Tibial nerve (tissue), 4 donors: ENCODE measurements around the gene UTS2R. TPM values are rescaled to one million over a fixed set of nuclear protein-coding genes. Genes with fewer than 3 reads are reported as not detected.

Experiments used
- DNase-seq, 2 donors: peaks; one replicate each; pipeline ENCODE4 v3.0.0-alpha.2; 2019; ENCODE audit warnings: low spot score in 2 of 2
- H3K27ac ChIP-seq, 4 donors: fragments of 200-600 bp; sonication (generic) in 3 of 4; one replicate each; pipeline ENCODE4 v1.5.1; 2017 to 2019; ENCODE audit warnings: mild to moderate bottlenecking in 1 of 4
- H3K27me3 ChIP-seq, 2 donors: fragments of 200-600 bp; sonication (generic) in 1 of 2; one replicate each; pipeline versions ENCODE4 v1.5.1 to v1.6.0; 2017 to 2019
- H3K36me3 ChIP-seq, 3 donors: fragments of 200-600 bp; sonication (generic); one replicate each; pipeline ENCODE4 v1.5.1; 2018 to 2019
- H3K4me1 ChIP-seq, 4 donors: fragments of 200-600 bp; sonication (generic) in 3 of 4; one replicate each; pipeline ENCODE4 v1.5.1; 2017 to 2019
- H3K4me3 ChIP-seq, 4 donors: fragments of 200-600 bp; sonication (generic) in 3 of 4; one replicate each; pipeline ENCODE4 v1.5.1; 2017 to 2019; ENCODE audit warnings: mild to moderate bottlenecking in 1 of 4, moderate library complexity in 1 of 4
- H3K9me3 ChIP-seq, 4 donors: fragments of 200-600 bp; sonication (generic) in 3 of 4; one replicate each; pipeline ENCODE4 v1.5.1; 2017 to 2019
- EP300 ChIP-seq, 2 donors: sonication (generic); formaldehyde crosslinking; IDR thresholded peaks; one replicate each; pipeline ENCODE4 v1.6.1; 2017; ENCODE audit warnings: antibody characterized with exemption in 2 of 2, mild to moderate bottlenecking in 1 of 2
- POLR2A ChIP-seq, 2 donors: fragments of 450-650 bp; IDR thresholded peaks; one replicate each; pipeline ENCODE4 v1.6.1; 2017; ENCODE audit warnings: antibody characterized with exemption in 2 of 2, mild to moderate bottlenecking in 2 of 2, moderate library complexity in 2 of 2
- WGBS, 2 donors: methylation state at CpG; one replicate each; pipeline ENCODE4 v1.1.5; 2018; 5-methylcytosine and 5-hydroxymethylcytosine counted together
- total RNA-seq, 4 donors: library from RNA; depleted of rRNA; stranded (reverse); fragments of >200 nt; gene quantifications; one replicate each; pipeline ENCODE4 v1.1.0, GENCODE V29; 2016
- TF ChIP-seq, protein P1 (sequence below), 5 experiments: fragments of 200-600 bp in 3 of 5; fragments of 450-650 bp in 2 of 5; sonication (generic) in 3 of 5; IDR thresholded peaks; one replicate each; pipeline ENCODE4 v1.5.1; 2016 to 2019; ENCODE audit warnings: antibody characterized with exemption in 5 of 5, mild to moderate bottlenecking in 3 of 5, moderate library complexity in 2 of 5

UTS2R gene
- total RNA-seq, 4 donors from 2014 or later: 0.20 TPM; not detected in 3

DNA sequence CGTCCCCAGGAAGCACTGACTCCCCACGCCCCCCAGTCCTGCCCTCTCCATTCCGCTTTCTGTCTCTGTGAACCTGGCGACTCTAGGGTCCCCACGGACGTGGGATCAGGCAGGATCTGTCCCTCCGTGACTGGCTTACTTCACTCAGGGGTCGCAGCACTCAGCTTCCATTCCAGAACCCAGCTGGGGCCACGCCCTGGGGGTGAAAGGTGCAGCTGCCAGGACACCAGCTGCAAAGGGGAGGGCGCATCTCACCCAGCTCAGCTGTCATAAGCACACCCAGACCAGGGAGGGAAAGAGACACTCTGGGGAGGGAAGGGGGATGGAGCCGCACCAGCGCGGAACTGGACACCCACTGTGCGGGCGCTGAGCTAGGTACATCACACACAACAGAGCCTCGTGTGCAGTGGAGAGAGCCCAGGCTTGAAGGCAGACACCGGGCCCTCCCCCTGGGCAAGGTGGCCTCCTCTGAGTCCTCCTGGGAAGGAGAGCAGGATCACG is 28.1 kb downstream of the UTS2R start:
- Histone ChIP-seq H3K36me3 (peaks cover 0 to 82% (median 3%) of the 10 kb centered on the region in 3 donors), H3K27ac (peak overlapping the region in 1 of 4 donors; percentile 20), H3K9me3 (no peaks in the 10 kb centered on the region), H3K4me3 (no peak overlapping the region), H3K4me1 (peaks cover 0 to 36% (median 3%) of the 10 kb centered on the region in 4 donors), H3K27me3 (no peaks in the 10 kb centered on the region)
- 46 to 68% methylated on average over 4 to 18 of the region's 18 CpGs for WGBS, 2 donors
- TF ChIP-seq EP300 (IDR thresholded peaks at IDR 0.05) (no peak), POLR2A (IDR thresholded peaks at IDR 0.05) (no peak)
- TF ChIP-seq, protein P1, sequence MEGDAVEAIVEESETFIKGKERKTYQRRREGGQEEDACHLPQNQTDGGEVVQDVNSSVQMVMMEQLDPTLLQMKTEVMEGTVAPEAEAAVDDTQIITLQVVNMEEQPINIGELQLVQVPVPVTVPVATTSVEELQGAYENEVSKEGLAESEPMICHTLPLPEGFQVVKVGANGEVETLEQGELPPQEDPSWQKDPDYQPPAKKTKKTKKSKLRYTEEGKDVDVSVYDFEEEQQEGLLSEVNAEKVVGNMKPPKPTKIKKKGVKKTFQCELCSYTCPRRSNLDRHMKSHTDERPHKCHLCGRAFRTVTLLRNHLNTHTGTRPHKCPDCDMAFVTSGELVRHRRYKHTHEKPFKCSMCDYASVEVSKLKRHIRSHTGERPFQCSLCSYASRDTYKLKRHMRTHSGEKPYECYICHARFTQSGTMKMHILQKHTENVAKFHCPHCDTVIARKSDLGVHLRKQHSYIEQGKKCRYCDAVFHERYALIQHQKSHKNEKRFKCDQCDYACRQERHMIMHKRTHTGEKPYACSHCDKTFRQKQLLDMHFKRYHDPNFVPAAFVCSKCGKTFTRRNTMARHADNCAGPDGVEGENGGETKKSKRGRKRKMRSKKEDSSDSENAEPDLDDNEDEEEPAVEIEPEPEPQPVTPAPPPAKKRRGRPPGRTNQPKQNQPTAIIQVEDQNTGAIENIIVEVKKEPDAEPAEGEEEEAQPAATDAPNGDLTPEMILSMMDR (IDR thresholded peaks at IDR 0.05): no peak
- DNase-seq: no peak

DNA sequence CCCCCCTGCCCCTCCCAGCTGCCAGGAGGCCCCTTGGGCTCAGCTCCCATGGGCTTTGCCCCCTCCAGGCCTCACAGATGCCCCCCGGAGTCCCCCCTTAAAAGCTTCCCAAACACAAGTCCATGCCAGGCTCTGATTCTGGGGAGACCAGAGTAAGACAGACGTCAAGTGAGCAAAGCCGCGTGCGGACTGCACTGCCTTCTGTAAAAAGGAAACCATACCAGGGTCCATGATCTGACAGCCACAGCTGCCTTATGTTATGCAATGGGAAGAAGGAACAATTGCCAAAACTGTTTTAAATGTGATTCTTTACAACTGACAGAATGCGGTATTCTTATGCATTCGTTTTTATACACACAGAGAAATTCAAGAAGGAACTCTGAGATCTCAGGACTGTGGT is 28.6 kb downstream of the UTS2R start:
- WGBS, 2 donors: 69 to 77% methylated on average over 7 of the region's 7 CpGs
- peaks cover 0 to 36% (median 3%) of the 10 kb centered on the region in 4 donors for H3K4me1 ChIP-seq
- peaks cover 0 to 82% (median 3%) of the 10 kb centered on the region in 3 donors for H3K36me3 ChIP-seq
- no peaks in the 10 kb centered on the region for H3K9me3 ChIP-seq
- peak overlapping the region in 1 of 4 donors; percentile 20 for H3K27ac ChIP-seq
- DNase-seq: no peak
- TF ChIP-seq, protein P1 (IDR thresholded peaks at IDR 0.05): no peak
- TF ChIP-seq EP300 (IDR thresholded peaks at IDR 0.05) (no peak), POLR2A (IDR thresholded peaks at IDR 0.05) (no peak)
- no peak overlapping the region for H3K4me3 ChIP-seq
- H3K27me3 ChIP-seq: no peaks in the 10 kb centered on the region

DNA sequence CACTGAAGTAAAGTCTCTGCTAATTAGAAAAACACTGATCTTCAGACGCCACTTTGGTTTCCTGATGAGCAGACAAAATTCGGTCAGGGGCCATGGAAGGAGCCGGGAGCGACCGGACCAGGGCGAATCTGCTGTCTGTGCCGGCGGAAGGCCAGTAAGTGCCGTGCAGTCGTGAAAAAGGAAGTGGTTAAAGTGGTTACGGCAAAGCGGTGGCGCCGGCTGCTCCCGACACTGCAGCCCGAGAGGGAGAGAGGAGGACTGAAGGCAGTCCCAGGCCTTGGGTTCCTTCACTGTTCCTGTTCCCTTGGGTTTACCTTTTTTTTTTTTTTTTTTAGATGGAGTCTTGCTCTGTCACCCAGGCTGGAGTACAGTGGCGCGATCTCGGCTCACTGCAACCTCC is 29.3 kb downstream of the UTS2R start:
- Histone ChIP-seq H3K27me3 (no peaks in the 10 kb centered on the region), H3K9me3 (no peaks in the 10 kb centered on the region), H3K4me1 (peaks cover 0 to 36% (median 3%) of the 10 kb centered on the region in 4 donors), H3K27ac (no peak overlapping the region), H3K4me3 (no peak overlapping the region), H3K36me3 (peaks cover 0 to 84% (median 3%) of the 10 kb centered on the region in 3 donors)
- peak in 1 of 2 donors; percentile 7 for TF ChIP-seq EP300 (IDR thresholded peaks at IDR 0.05)
- TF ChIP-seq, protein P1 (IDR thresholded peaks at IDR 0.05): no peak
- DNase-seq: no peak
- WGBS, 2 donors: 83 to 84% methylated on average over 19 of the region's 19 CpGs

DNA sequence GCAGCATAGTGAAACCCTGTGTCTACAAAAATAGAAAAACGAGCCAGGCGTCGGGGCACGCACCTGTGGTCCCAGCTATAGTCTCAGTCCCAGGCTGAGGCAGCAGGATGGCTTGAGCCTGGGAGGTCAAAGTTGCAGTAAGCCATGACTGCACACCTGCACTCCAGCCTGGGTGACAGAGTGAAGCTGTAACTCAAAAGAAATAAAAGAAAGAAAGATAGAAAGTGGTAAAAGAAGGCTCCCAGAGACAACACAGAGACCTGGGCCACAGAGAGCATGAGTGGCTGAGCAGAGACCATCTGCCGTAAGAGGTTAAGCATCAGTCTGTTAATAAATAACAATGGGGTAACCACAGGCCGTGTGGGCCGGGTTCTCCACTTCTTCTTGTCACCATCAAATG is 31.3 kb downstream of the UTS2R start:
- no peaks in the 10 kb centered on the region for H3K27me3 ChIP-seq
- WGBS, 2 donors: 84 to 94% methylated on average over 7 of the region's 7 CpGs
- H3K9me3 ChIP-seq: no peaks in the 10 kb centered on the region
- no peak overlapping the region for H3K27ac ChIP-seq
- H3K36me3 ChIP-seq: peaks cover 0 to 84% (median 3%) of the 10 kb centered on the region in 3 donors
- TF ChIP-seq POLR2A (IDR thresholded peaks at IDR 0.05): no peak
- no peak for TF ChIP-seq EP300 (IDR thresholded peaks at IDR 0.05)
- TF ChIP-seq, protein P1 (IDR thresholded peaks at IDR 0.05): no peak
- H3K4me1 ChIP-seq: peaks cover 0 to 25% (median 3%) of the 10 kb centered on the region in 4 donors
- DNase-seq: no peak
- H3K4me3 ChIP-seq: no peak overlapping the region

DNA sequence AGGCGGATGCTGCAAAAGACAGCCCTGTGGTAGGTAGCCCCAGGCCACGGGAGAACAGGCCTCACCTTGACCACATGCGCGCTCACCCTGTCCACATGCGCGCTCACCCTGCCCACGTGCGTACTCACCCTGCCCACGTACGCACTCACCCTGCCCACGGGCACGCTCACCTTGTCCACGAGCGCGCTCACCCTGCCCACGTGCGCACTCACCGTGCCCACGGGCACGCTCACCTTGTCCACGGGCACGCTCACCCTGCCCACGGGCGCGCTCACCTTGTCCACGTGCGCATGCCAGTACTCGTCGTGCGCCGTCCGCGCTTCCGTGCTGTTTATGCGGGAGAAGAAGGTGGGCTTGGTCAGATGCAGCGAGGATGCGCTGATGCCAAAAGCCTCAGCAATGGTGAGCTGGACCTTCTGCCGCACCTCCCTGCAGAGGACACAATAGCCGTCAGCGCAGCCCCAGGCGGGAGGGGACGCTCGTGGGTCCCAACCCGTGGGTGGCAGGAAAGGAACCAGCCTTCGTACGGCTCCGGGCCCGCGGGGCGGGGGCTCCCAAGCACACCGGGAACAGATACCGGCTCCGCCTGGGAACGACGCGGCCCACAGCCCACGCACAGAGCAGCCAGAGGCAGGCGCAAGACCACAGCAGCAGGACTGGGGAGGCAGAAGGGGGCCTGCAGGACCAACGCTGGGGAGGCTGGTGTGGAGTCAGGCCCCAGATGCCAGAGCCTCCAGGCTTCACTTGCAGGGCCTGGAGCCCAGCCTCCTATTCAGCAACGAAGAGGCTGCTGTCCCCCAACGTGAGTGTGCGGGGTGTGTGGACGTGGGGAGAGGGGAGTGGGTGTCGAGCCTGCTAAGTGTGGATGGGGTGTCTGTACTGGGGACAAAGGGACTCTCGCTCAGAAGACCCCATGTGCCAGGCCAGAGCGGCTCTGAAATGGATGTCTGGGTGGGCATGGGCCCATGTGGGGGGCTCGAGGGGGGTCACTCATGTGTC is 32.4 kb downstream of the UTS2R start:
- Histone ChIP-seq H3K4me3 (no peak overlapping the region), H3K27ac (no peak overlapping the region), H3K9me3 (no peaks in the 10 kb centered on the region), H3K27me3 (no peaks in the 10 kb centered on the region), H3K4me1 (peaks cover 0 to 16% (median 3%) of the 10 kb centered on the region in 4 donors), H3K36me3 (peaks cover 0 to 87% (median 6%) of the 10 kb centered on the region in 3 donors)
- DNase-seq: no peak
- TF ChIP-seq, protein P1 (IDR thresholded peaks at IDR 0.05): no peak
- no peak for TF ChIP-seq EP300 (IDR thresholded peaks at IDR 0.05)
- no peak for TF ChIP-seq POLR2A (IDR thresholded peaks at IDR 0.05)
- 93 to 96% methylated on average over 61 to 67 of the region's 67 CpGs for WGBS, 2 donors
